SJSA1 (cell line): Measurements from ENCODE around the gene ACKR2. TPM values are rescaled to one million over a fixed set of nuclear protein-coding genes. Genes with fewer than 3 reads are reported as not detected.

Experiments
- DNase-seq, 2 experiments: peaks; one replicate each; pipeline ENCODE4 v3.0.0-alpha.2; 2015 to 2020; ENCODE audit warnings: low spot score in 2 of 2, low read depth in 1 of 2
- H3K27ac ChIP-seq: fragments of 250-450 bp; sonication (Bioruptor Pico); 2 replicates; pipeline ENCODE4 v1.5.1; 2020; ENCODE audit warnings: mild to moderate bottlenecking, moderate library complexity
- H3K27me3 ChIP-seq: fragments of 250-450 bp; sonication (Bioruptor Pico); replicated peaks from 2 replicates; pipeline ENCODE4 v1.5.1; 2020; ENCODE audit warnings: mild to moderate bottlenecking, moderate library complexity
- H3K36me3 ChIP-seq: fragments of 250-450 bp; sonication (Bioruptor Pico); 2 replicates; pipeline ENCODE4 v1.5.1; 2020; ENCODE audit warnings: mild to moderate bottlenecking
- H3K4me1 ChIP-seq: fragments of 250-450 bp; sonication (Bioruptor Pico); replicated peaks from 2 replicates; pipeline ENCODE4 v1.6.1; 2021; ENCODE audit warnings: mild to moderate bottlenecking
- H3K4me3 ChIP-seq: fragments of 250-450 bp; sonication (Bioruptor Pico); 2 replicates; pipeline ENCODE4 v1.5.1; 2020; ENCODE audit warnings: mild to moderate bottlenecking
- H3K9me3 ChIP-seq: fragments of 250-450 bp; sonication (Bioruptor Pico); replicated peaks from 2 replicates; pipeline ENCODE4 v1.5.1; 2020; ENCODE audit warnings: mild to moderate bottlenecking
- total RNA-seq: library from RNA; depleted of rRNA; stranded (reverse); fragments of >200 nt; shearing (Covaris generic); gene quantifications from 2 replicates; pipeline ENCODE4 v1.2.3, GENCODE V29; 2014; rRNA removed

Gene ACKR2
- total RNA-seq, 1 experiment from 2014 or later: not detected

DNA sequence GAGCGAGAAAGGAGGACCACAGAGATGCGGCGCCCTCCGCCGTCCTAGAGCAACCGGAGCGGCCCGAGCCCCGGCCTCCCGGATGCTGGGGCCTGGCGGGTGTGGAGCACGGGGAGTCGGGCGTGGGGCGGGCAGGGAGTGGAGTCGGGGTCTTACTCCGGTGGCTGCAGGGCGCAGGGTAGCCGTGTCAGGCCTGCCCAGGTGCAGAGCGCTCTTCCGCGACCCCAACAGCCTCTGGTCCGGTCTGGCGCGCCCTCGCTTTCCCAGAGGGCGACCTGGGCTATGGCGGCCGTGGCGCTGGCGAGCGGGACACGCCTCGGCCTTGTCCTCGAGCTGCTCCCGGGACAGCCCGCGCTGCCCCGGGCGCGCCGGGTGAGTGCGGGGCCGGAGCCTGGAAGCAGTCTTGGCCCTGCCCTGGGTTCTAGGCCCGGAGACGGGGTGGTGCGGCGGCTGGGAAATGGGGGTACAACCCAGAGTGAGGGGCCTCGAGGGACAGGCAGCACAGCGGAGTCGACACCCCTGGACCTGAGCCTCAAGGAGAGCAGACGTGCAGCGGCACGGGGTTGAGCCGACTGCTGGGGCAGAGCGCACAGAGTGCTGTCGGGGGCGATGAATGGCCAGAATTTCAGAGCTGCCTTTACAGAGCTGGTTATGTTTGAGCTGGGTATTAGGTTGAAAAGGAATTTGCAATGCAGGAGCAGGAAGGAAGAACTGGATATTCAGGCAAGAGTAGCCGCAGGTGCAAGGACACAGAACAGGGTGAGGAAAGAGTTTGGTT is 97.0 kb downstream of the ACKR2 start, which contains the start of gene ZNF662:
TSS of gene ZNF662 (plus strand) at position 73 of the 778 bp plus-strand sequence. CDS start 1,973 bp downstream, outside the sequence.
- no peak within 1 kb of the TSS for H3K27ac ChIP-seq
- no peaks in the 10 kb centered on the region for H3K36me3 ChIP-seq
- no peaks in the 10 kb centered on the region for H3K9me3 ChIP-seq
- H3K4me3 ChIP-seq: no peak within 1 kb of the TSS
- no peak for DNase-seq
- no peaks in the 10 kb centered on the region for H3K4me1 ChIP-seq
- no peaks in the 10 kb centered on the region for H3K27me3 ChIP-seq

DNA sequence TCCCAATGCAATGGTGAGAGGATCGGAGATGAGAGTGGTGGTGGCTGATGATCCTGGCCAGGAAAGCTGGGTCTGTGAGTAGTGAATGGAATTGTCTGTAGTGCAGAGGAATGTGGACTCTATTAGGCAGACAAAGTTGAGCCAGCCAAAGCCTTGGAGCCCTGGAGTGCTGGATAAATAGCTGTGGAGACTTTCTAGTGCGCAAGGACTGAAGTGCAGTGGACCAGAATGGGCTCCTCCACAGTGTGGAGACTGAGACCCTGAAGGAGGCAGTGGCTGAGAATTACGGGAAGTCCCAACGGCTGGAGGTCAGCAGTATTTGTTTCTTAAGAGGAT is 97.6 kb downstream of the ACKR2 start:
- Histone ChIP-seq H3K9me3 (no peaks in the 10 kb centered on the region; the same call in 1 of the 2 replicates), H3K27ac (no peak overlapping the region), H3K4me1 (no peaks in the 10 kb centered on the region), H3K36me3 (no peaks in the 10 kb centered on the region), H3K27me3 (no peaks in the 10 kb centered on the region), H3K4me3 (no peak overlapping the region)
- DNase-seq: no peak

DNA sequence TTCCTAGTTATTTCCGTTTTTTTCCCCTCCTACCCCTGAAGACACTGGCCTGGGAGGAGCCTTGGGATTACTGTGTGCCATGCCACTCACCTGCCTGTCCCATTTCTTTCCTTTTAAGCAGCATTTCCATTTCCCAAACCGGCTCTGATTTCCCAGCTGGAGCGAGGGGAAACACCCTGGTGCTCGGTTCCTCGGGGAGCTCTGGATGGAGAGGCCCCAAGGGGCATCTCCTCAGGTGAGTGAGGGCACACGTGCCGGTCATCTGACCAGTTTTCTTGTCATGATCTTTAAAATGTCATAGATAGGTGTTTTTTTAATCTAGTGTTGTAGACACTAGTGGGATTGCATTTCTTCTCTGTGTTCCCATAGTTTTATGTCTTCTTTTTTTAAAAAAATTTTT is 99.4 kb downstream of the ACKR2 start:
- DNase-seq: no peak
- no peaks in the 10 kb centered on the region for H3K36me3 ChIP-seq
- no peak overlapping the region for H3K4me3 ChIP-seq
- no peaks in the 10 kb centered on the region for H3K4me1 ChIP-seq
- H3K9me3 ChIP-seq: no peaks in the 10 kb centered on the region; the same call in 1 of the 2 replicates
- no peaks in the 10 kb centered on the region for H3K27me3 ChIP-seq
- H3K27ac ChIP-seq: no peak overlapping the region

DNA sequence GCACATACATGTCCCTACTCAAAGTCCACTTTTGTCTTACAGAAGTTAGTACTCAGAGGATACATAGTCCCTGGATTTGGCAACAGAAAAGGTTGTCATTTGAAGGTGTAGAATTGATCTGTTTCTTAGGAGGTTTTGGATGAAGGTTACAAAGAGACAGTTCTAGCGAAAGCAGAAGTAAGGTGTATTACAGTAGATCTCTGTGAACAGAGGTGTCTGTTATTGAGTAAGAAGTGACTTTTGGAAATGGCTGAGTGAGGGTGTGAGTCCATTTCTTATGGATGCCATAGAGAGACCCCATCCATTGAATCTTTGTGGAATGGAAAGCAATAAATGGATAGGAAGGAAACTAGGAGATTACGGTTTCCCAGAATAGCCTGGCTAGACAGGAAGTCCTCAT is 102.3 kb downstream of the ACKR2 start:
- Histone ChIP-seq H3K27ac (no peak overlapping the region), H3K4me1 (no peaks in the 10 kb centered on the region), H3K36me3 (no peaks in the 10 kb centered on the region), H3K9me3 (peaks cover 15% of the 10 kb centered on the region), H3K4me3 (no peak overlapping the region), H3K27me3 (no peaks in the 10 kb centered on the region)
- DNase-seq: no peak

DNA sequence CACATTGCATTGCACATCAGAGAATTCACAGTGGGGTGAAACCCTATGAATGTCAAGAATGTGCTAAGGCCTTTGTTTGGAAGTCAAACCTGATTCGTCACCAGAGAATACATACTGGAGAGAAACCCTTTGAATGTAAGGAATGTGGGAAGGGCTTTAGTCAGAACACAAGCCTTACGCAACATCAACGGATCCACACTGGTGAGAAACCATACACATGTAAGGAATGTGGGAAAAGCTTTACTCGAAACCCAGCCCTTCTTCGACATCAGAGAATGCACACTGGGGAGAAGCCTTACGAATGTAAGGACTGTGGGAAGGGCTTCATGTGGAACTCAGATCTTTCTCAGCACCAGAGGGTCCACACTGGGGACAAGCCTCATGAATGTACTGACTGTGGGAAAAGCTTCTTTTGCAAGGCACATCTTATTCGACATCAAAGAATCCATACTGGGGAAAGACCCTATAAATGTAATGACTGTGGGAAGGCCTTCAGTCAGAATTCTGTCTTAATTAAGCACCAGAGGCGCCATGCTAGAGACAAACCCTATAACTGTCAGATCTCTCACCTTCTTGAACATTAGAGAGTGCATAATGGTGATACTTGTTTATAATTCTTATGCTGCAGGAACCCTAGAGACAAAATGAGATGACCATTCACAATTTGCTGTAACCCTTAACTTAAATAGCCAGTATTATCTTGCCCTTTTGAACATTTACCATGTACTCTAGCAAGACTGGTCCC is 105.7 kb downstream of the ACKR2 start:
- H3K27ac ChIP-seq: no peak overlapping the region
- no peaks in the 10 kb centered on the region for H3K4me1 ChIP-seq
- H3K9me3 ChIP-seq: peaks cover 15% of the 10 kb centered on the region
- no peaks in the 10 kb centered on the region for H3K27me3 ChIP-seq
- no peak overlapping the region for H3K4me3 ChIP-seq
- H3K36me3 ChIP-seq: no peaks in the 10 kb centered on the region
- DNase-seq: no peak

Other genes with a start within 250 kb of the ACKR2 start
- 66.1 and 78.7 TPM in 2 replicates for gene SEC22C, start 227.5 kb upstream of the ACKR2 start, total RNA-seq
- gene SS18L2, start 218.6 kb upstream of the ACKR2 start, total RNA-seq: 8.0 and 24.1 TPM in 2 replicates
- gene NKTR, start 208.8 kb upstream of the ACKR2 start, total RNA-seq: 14.5 and 33.7 TPM in 2 replicates
- gene ZBTB47, start 155.7 kb upstream of the ACKR2 start, total RNA-seq: 3.0 and 6.1 TPM in 2 replicates
- not detected in 2 replicates for gene KLHL40, start 123.9 kb upstream of the ACKR2 start, total RNA-seq
- gene HHATL, start 106.6 kb upstream of the ACKR2 start, total RNA-seq: not detected in 2 replicates
- gene CCDC13, start 36.2 kb upstream of the ACKR2 start, total RNA-seq: 0.39 and 1.0 TPM in 2 replicates
- 227 and 295 TPM in 2 replicates for gene HIGD1A, start 5.0 kb upstream of the ACKR2 start, total RNA-seq
- not detected in 2 replicates for gene CYP8B1, start 66.4 kb downstream of the ACKR2 start, total RNA-seq
- gene ZNF662, start 96.7 kb downstream of the ACKR2 start, total RNA-seq: not detected in 2 replicates
- gene GASK1A, start 169.9 kb downstream of the ACKR2 start, total RNA-seq: not detected in 2 replicates